Measurements from ENCODE around the gene LMOD2.

LMOD2 gene

GRCh38 chr7:123710683-123711082, 55.0 kb downstream of the LMOD2 start:
- H3K27ac ChIP-seq (ENCODE audit: low read depth in 2 of 2, low read length in 2 of 2), result no peak overlapping the region
- no peak overlapping the region for H3K4me3 ChIP-seq (ENCODE audit: low read length in 2 of 2)
- no peaks in the 10 kb centered on the region for H3K27me3 ChIP-seq (ENCODE audit: control insufficient read depth in 2 of 2, insufficient read depth in 2 of 2, low read length in 2 of 2)
- H3K9me3 ChIP-seq (ENCODE audit: control insufficient read depth in 2 of 2, low read length in 2 of 2), result no peaks in the 10 kb centered on the region
- no peak overlapping the region for H3K9ac ChIP-seq (ENCODE audit: low read depth in 1 of 2, low read length in 2 of 2)
- H3K4me1 ChIP-seq (ENCODE audit: control insufficient read depth in 2 of 2, insufficient read depth in 2 of 2, low read length in 2 of 2), result peaks cover 3 to 9% of the 10 kb centered on the region in 2 donors
- H3K36me3 ChIP-seq (ENCODE audit: control insufficient read depth in 2 of 2, insufficient read depth in 2 of 2, low read length in 2 of 2), result peaks cover 6 to 18% of the 10 kb centered on the region in 2 donors

- Histone ChIP-seq H3K9ac (ENCODE audit: low read depth in 1 of 2, low read length in 2 of 2) (no peak overlapping the region), H3K9me3 (ENCODE audit: control insufficient read depth in 2 of 2, low read length in 2 of 2) (no peaks in the 10 kb centered on the region), H3K27me3 (ENCODE audit: control insufficient read depth in 2 of 2, insufficient read depth in 2 of 2, low read length in 2 of 2) (no peaks in the 10 kb centered on the region), H3K4me3 (ENCODE audit: low read length in 2 of 2) (no peak overlapping the region), H3K27ac (ENCODE audit: low read depth in 2 of 2, low read length in 2 of 2) (no peak overlapping the region), H3K36me3 (ENCODE audit: control insufficient read depth in 2 of 2, insufficient read depth in 2 of 2, low read length in 2 of 2) (peaks cover 6 to 12% of the 10 kb centered on the region in 2 donors), H3K4me1 (ENCODE audit: control insufficient read depth in 2 of 2, insufficient read depth in 2 of 2, low read length in 2 of 2) (peaks cover 8 to 16% of the 10 kb centered on the region in 2 donors)
Measured at GRCh38 chr7:123711832-123712293, 56.2 kb downstream of the LMOD2 start.

- peaks cover 5 to 9% of the 10 kb centered on the region in 2 donors for H3K36me3 ChIP-seq (ENCODE audit: control insufficient read depth in 2 of 2, insufficient read depth in 2 of 2, low read length in 2 of 2)
- H3K4me1 ChIP-seq (ENCODE audit: control insufficient read depth in 2 of 2, insufficient read depth in 2 of 2, low read length in 2 of 2), result peaks cover 12 to 16% of the 10 kb centered on the region in 2 donors
- H3K4me3 ChIP-seq (ENCODE audit: low read length in 2 of 2), result no peak overlapping the region
- no peaks in the 10 kb centered on the region for H3K27me3 ChIP-seq (ENCODE audit: control insufficient read depth in 2 of 2, insufficient read depth in 2 of 2, low read length in 2 of 2)
- H3K27ac ChIP-seq (ENCODE audit: low read depth in 2 of 2, low read length in 2 of 2), result no peak overlapping the region
- H3K9me3 ChIP-seq (ENCODE audit: control insufficient read depth in 2 of 2, low read length in 2 of 2), result no peaks in the 10 kb centered on the region
- H3K9ac ChIP-seq (ENCODE audit: low read depth in 1 of 2, low read length in 2 of 2), result no peak overlapping the region
Measured at GRCh38 chr7:123712619-123713018, 57.0 kb downstream of the LMOD2 start.
